Esophagus muscularis mucosa (tissue), 3 donors: Measurements from ENCODE around the gene APLF.

Experiments used
- POLR2A ChIP-seq: fragments of 450-650 bp; IDR thresholded peaks from one replicate; pipeline ENCODE4 v1.6.1; 2017; ENCODE audit warnings: antibody characterized with exemption, moderate library complexity, mild to moderate bottlenecking, low read depth
- TF ChIP-seq, protein P1 (sequence below), 3 experiments: fragments of 200-600 bp in 2 of 3; fragments of 450-650 bp in 1 of 3; sonication (generic) in 2 of 3; IDR thresholded peaks; one replicate each; pipeline ENCODE4 v1.5.1; 2017 to 2019; ENCODE audit warnings: antibody characterized with exemption in 3 of 3, mild to moderate bottlenecking in 2 of 3, moderate library complexity in 1 of 3

GRCh38 chr2:68536000-68536399, 68.6 kb downstream of the APLF start:
- TF ChIP-seq, protein P1, sequence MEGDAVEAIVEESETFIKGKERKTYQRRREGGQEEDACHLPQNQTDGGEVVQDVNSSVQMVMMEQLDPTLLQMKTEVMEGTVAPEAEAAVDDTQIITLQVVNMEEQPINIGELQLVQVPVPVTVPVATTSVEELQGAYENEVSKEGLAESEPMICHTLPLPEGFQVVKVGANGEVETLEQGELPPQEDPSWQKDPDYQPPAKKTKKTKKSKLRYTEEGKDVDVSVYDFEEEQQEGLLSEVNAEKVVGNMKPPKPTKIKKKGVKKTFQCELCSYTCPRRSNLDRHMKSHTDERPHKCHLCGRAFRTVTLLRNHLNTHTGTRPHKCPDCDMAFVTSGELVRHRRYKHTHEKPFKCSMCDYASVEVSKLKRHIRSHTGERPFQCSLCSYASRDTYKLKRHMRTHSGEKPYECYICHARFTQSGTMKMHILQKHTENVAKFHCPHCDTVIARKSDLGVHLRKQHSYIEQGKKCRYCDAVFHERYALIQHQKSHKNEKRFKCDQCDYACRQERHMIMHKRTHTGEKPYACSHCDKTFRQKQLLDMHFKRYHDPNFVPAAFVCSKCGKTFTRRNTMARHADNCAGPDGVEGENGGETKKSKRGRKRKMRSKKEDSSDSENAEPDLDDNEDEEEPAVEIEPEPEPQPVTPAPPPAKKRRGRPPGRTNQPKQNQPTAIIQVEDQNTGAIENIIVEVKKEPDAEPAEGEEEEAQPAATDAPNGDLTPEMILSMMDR (IDR thresholded peaks at IDR 0.05): no peak
- TF ChIP-seq POLR2A: no peak
